Measurements from ENCODE around the gene C17orf107. TPM values are rescaled to one million over a fixed set of nuclear protein-coding genes. Genes with fewer than 3 reads are reported as not detected.

The C17orf107 gene
- total and polyA plus RNA-seq, 2 of the 13 experiments (the other 11 are each of a cell fraction or from before 2014, with no cell fraction given): 0.20 to 0.59 TPM

DNA sequence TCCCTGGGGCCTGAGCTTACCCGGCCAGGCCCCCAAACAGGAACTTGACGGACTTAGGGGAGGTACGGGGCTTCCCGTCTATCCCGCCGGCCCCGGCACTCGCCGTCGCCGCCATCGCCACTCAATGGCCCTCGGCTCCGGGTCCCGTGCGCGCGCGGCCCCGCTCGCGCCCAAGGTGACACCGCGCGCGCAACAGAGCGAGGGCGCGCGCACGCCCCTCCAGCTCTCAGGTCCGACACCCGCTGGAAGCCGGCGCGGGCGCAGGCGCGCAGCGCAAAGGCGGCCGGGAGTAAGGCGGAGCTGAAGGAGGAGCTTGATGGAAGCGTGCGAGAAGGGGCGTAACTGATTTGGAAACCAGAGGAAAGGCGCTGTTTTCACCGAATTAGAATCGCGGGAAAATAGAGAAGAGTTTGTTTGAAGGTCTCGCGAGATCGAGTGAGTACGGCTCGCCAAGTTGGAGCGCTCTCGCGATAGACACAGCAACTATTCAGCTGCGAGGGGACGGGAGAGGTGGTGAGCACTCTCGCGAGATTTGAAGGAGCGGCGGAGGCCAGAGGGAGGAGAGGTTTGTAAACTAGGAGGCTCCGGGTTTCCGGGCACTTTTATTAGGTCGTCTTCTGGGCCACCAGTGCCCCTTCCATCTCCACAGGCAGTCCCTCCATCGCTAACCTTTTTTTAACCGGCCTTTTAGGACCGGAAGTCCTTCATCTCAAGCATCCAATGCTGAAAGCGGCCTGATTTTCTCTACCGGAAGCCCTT lies 40.6 kb downstream of the C17orf107 start, which contains the start of the genes RNF167 and SLC25A11 (continued):
- TF ChIP-seq CENPX (CRISPR knock-in tag; IDR thresholded peaks at IDR 0.05) (no peak), TBX2 (CRISPR knock-in tag; IDR thresholded peaks at IDR 0.05; ENCODE audit: borderline replicate concordance) (peak; percentile 79), U2AF1 (optimal IDR thresholded peaks at IDR 0.05; ENCODE audit: low read depth, low read length) (no peak), ZNF569 (CRISPR knock-in tag; IDR thresholded peaks at IDR 0.05; ENCODE audit: borderline replicate concordance) (no peak), HIVEP1 (CRISPR knock-in tag; IDR thresholded peaks at IDR 0.05) (no peak), MTF1 (CRISPR knock-in tag; IDR thresholded peaks at IDR 0.05) (no peak), SP5 (CRISPR knock-in tag; IDR thresholded peaks at IDR 0.05; ENCODE audit: borderline replicate concordance, low read depth) (no peak), JUND (CRISPR knock-in tag; IDR thresholded peaks at IDR 0.05) (no peak), SRY (CRISPR knock-in tag; IDR thresholded peaks at IDR 0.05) (no peak), SIN3A (IDR thresholded peaks at IDR 0.05; ENCODE audit: borderline replicate concordance, low read depth, low read length) (peak; percentile 82; the same call in 1 of the 2 replicates), ZNF615 (CRISPR knock-in tag; IDR thresholded peaks at IDR 0.05; ENCODE audit: borderline replicate concordance) (no peak), ZNF224 (CRISPR knock-in tag; IDR thresholded peaks at IDR 0.05) (no peak), ZSCAN9 (CRISPR knock-in tag; IDR thresholded peaks at IDR 0.05; ENCODE audit: borderline replicate concordance) (no peak), ZNF674 (CRISPR knock-in tag; IDR thresholded peaks at IDR 0.05; ENCODE audit: low read depth) (no peak), ZFP90 (CRISPR knock-in tag; IDR thresholded peaks at IDR 0.05; ENCODE audit: borderline replicate concordance) (peak; percentile 61; the same call in 1 of the 2 replicates)
- TF ChIP-seq, protein P1, sequence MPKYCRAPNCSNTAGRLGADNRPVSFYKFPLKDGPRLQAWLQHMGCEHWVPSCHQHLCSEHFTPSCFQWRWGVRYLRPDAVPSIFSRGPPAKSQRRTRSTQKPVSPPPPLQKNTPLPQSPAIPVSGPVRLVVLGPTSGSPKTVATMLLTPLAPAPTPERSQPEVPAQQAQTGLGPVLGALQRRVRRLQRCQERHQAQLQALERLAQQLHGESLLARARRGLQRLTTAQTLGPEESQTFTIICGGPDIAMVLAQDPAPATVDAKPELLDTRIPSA (CRISPR knock-in tag; IDR thresholded peaks at IDR 0.05; ENCODE audit: borderline replicate concordance): no peak
- TF ChIP-seq, protein P2, sequence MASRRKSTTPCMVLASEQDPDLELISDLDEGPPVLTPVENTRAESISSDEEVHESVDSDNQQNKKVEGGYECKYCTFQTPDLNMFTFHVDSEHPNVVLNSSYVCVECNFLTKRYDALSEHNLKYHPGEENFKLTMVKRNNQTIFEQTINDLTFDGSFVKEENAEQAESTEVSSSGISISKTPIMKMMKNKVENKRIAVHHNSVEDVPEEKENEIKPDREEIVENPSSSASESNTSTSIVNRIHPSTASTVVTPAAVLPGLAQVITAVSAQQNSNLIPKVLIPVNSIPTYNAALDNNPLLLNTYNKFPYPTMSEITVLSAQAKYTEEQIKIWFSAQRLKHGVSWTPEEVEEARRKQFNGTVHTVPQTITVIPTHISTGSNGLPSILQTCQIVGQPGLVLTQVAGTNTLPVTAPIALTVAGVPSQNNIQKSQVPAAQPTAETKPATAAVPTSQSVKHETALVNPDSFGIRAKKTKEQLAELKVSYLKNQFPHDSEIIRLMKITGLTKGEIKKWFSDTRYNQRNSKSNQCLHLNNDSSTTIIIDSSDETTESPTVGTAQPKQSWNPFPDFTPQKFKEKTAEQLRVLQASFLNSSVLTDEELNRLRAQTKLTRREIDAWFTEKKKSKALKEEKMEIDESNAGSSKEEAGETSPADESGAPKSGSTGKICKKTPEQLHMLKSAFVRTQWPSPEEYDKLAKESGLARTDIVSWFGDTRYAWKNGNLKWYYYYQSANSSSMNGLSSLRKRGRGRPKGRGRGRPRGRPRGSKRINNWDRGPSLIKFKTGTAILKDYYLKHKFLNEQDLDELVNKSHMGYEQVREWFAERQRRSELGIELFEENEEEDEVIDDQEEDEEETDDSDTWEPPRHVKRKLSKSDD (CRISPR knock-in tag; IDR thresholded peaks at IDR 0.05; ENCODE audit: low read depth): no peak
- TF ChIP-seq, protein P3, sequence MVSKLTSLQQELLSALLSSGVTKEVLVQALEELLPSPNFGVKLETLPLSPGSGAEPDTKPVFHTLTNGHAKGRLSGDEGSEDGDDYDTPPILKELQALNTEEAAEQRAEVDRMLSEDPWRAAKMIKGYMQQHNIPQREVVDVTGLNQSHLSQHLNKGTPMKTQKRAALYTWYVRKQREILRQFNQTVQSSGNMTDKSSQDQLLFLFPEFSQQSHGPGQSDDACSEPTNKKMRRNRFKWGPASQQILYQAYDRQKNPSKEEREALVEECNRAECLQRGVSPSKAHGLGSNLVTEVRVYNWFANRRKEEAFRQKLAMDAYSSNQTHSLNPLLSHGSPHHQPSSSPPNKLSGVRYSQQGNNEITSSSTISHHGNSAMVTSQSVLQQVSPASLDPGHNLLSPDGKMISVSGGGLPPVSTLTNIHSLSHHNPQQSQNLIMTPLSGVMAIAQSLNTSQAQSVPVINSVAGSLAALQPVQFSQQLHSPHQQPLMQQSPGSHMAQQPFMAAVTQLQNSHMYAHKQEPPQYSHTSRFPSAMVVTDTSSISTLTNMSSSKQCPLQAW (CRISPR knock-in tag; IDR thresholded peaks at IDR 0.05): peak; percentile 40; the same call in 1 of the 2 replicates
- TF ChIP-seq, protein P4, sequence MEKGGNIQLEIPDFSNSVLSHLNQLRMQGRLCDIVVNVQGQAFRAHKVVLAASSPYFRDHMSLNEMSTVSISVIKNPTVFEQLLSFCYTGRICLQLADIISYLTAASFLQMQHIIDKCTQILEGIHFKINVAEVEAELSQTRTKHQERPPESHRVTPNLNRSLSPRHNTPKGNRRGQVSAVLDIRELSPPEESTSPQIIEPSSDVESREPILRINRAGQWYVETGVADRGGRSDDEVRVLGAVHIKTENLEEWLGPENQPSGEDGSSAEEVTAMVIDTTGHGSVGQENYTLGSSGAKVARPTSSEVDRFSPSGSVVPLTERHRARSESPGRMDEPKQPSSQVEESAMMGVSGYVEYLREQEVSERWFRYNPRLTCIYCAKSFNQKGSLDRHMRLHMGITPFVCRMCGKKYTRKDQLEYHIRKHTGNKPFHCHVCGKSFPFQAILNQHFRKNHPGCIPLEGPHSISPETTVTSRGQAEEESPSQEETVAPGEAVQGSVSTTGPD (CRISPR knock-in tag; IDR thresholded peaks at IDR 0.05): 0 out of 2 replicates have a peak, but pooled peaks have one; percentile 0

Data from HepG2 (cell line).